HepG2 (cell line): ENCODE measurements around the gene SKI. TPM values are rescaled to one million over a fixed set of nuclear protein-coding genes. Genes with fewer than 3 reads are reported as not detected.
A peak's percentile ranks its signal among the peaks of the same experiment; 100 is the strongest.

Source experiments
- ATAC-seq: fragments of 200-7000 bp; cut with Tn5 transposase; 3 replicates; pipeline ENCODE4 v1.9.1; 2020; ENCODE audit warnings: mild to moderate bottlenecking, moderate library complexity
- BruUV-seq: library from RNA; stranded (reverse); fragments of 400-500 nt; replicated peaks from 2 replicates; lab custom pipeline; 2021; lab: Mats Ljungman, UMichigan
- CTCF ChIA-PET: fragments of 300-600 bp; formaldehyde crosslinking; extraction: SDS; loops from one replicate; lab custom pipeline; 2021; ENCODE audit warnings: low total read pairs, inconsistent platforms, low intra/inter-chr PET ratio; lab: Yijun Ruan, JAX
- POLR2A ChIA-PET: fragments of 350-600 bp; sonication (Branson Sonifier 250); formaldehyde crosslinking; loops from one replicate; lab custom pipeline; 2020; ENCODE audit warnings: antibody characterized with exemption, inconsistent platforms; lab: Yijun Ruan, JAX
- DNase-seq: peaks from one replicate; pipeline ENCODE4 v3.0.0-alpha.2; 2015; ENCODE audit warnings: low spot score
- FAIRE-seq: peaks from 3 replicates; lab custom pipeline; 2011; peaks lifted over from hg19 to GRCh38; lab: Jason Lieb, UNC
- H2AFZ ChIP-seq: one replicate; pipeline ENCODE4 v1.6.1; 2011; ENCODE audit warnings: low read length, inconsistent platforms
- H3K27ac ChIP-seq: fragments of 300-600 bp; 3 replicates; pipeline ENCODE4 v1.8.0; 2011; ENCODE audit warnings: mixed run types, mild to moderate bottlenecking, mixed read lengths, low read length, inconsistent platforms; ENCODE audit not compliant: insufficient read depth; ENCODE audit errors: extremely low read length
- H3K27me3 ChIP-seq, 2 experiments: fragments of 200-600 bp in 1 of 2; 2 replicates in 1 of 2; 3 replicates in 1 of 2; pipeline versions ENCODE4 v1.6.0 to v1.8.0; 2011; ENCODE audit warnings: low read length in 2 of 2, mild to moderate bottlenecking in 2 of 2, moderate library complexity in 2 of 2, inconsistent platforms in 1 of 2; ENCODE audit not compliant: insufficient read depth in 2 of 2, control insufficient read depth in 1 of 2
- H3K36me3 ChIP-seq, 2 experiments: fragments of 200-600 bp in 1 of 2; replicated peaks in 1 of 2; 2 replicates in 1 of 2; 3 replicates in 1 of 2; pipeline versions ENCODE4 v1.5.1 to v1.8.0; 2011; ENCODE audit warnings: low read length in 2 of 2, inconsistent platforms in 1 of 2; ENCODE audit not compliant: insufficient read depth in 2 of 2, control insufficient read depth in 1 of 2
- H3K4me1 ChIP-seq: 2 replicates; pipeline ENCODE4 v1.5.1; 2012; ENCODE audit warnings: low read length, inconsistent platforms; ENCODE audit not compliant: insufficient read depth
- H3K4me2 ChIP-seq: 2 replicates; pipeline ENCODE4 v1.6.0; 2011; ENCODE audit warnings: low read depth, low read length, inconsistent platforms
- H3K4me3 ChIP-seq, 3 experiments: fragments of 200-600 bp in 1 of 3; sonication (generic), shearing (Covaris generic) in 1 of 3; replicated peaks in 1 of 3; 2 replicates each; pipeline ENCODE4 v1.5.1; 2011 to 2016; ENCODE audit warnings: low read length in 3 of 3, inconsistent platforms in 2 of 3, low read depth in 2 of 3, mild to moderate bottlenecking in 2 of 3, control low read depth in 1 of 3, mixed read lengths in 1 of 3; ENCODE audit not compliant: insufficient read depth in 1 of 3
- H3K79me2 ChIP-seq: one replicate; pipeline ENCODE4 v1.6.1; 2011; ENCODE audit warnings: low read length, inconsistent platforms; ENCODE audit not compliant: insufficient read depth
- H3K9ac ChIP-seq: 2 replicates; pipeline ENCODE4 v1.6.0; 2011; ENCODE audit warnings: mild to moderate bottlenecking, low read depth, low read length, inconsistent platforms; ENCODE audit not compliant: insufficient read depth
- H3K9me3 ChIP-seq: 2 replicates; pipeline ENCODE4 v1.5.1; 2012; ENCODE audit warnings: mild to moderate bottlenecking, low read length
- H4K20me1 ChIP-seq: 2 replicates; pipeline ENCODE4 v1.6.0; 2011; ENCODE audit warnings: inconsistent platforms, mild to moderate bottlenecking, low read length, moderate library complexity; ENCODE audit not compliant: insufficient read depth
- AGO2 ChIP-seq: fragments of 200-400 bp; formaldehyde crosslinking; optimal IDR thresholded peaks from 2 replicates; pipeline ENCODE3; 2017; ENCODE audit warnings: mild to moderate bottlenecking, low read depth, low read length, moderate library complexity
- CCDC6 ChIP-seq: sonication (generic); formaldehyde crosslinking; IDR thresholded peaks from 2 replicates; pipeline ENCODE4 v1.8.1; 2022; ENCODE audit warnings: mild to moderate bottlenecking, missing genetic modification reagents, moderate library complexity
- CEBPB ChIP-seq: IDR thresholded peaks from 2 replicates; pipeline ENCODE4 v1.6.1; 2011; ENCODE audit warnings: low read depth, low read length, improper control_type of control experiment, borderline replicate concordance
- FOSL1 ChIP-seq: sonication (generic); formaldehyde crosslinking; IDR thresholded peaks from 2 replicates; pipeline ENCODE4 v1.9.0; 2021; ENCODE audit warnings: missing genetic modification reagents, borderline replicate concordance
- FOXA3 ChIP-seq: IDR thresholded peaks from 2 replicates; pipeline ENCODE4 v1.6.1; 2016; ENCODE audit warnings: missing genetic modification reagents, missing compliant biosample characterization
- PAX8 ChIP-seq: sonication (generic); formaldehyde crosslinking; IDR thresholded peaks from 2 replicates; pipeline ENCODE4 v1.8.0; 2022; ENCODE audit warnings: mild to moderate bottlenecking, missing genetic modification reagents, borderline replicate concordance
- POLR2AphosphoS5 ChIP-seq: IDR thresholded peaks from 2 replicates; pipeline ENCODE4 v1.6.1; 2012; ENCODE audit warnings: low read depth, low read length
- RBM22 ChIP-seq: fragments of 200-400 bp; formaldehyde crosslinking; optimal IDR thresholded peaks from 2 replicates; pipeline ENCODE3; 2017; ENCODE audit warnings: mild to moderate bottlenecking, low read length, moderate library complexity
- SRSF4 ChIP-seq: fragments of 200-400 bp; formaldehyde crosslinking; IDR thresholded peaks from one replicate; pipeline ENCODE4 v1.6.1; 2018; ENCODE audit warnings: mild to moderate bottlenecking, low read depth, low read length, moderate library complexity; ENCODE audit not compliant: poor library complexity, severe bottlenecking
- ZNF83 ChIP-seq: sonication (generic); formaldehyde crosslinking; IDR thresholded peaks from 2 replicates; pipeline ENCODE4 v1.4.0; 2020; ENCODE audit warnings: missing genetic modification reagents, mild to moderate bottlenecking, borderline replicate concordance
- WGBS: methylation state at CpG from one replicate; pipeline ENCODE4 v1.1.6; 2017; ENCODE audit warnings: low lambda C conversion rate; 5-methylcytosine and 5-hydroxymethylcytosine counted together
- in situ Hi-C: cut with HindIII; loops from 2 replicates; pipeline ENCODE4 v1.10.0; 2017; ENCODE audit warnings: low pct_unique_long_range_greater_than_20kb; ENCODE audit not compliant: extremely low pct_ligation_motif_present
- intact Hi-C: fragments of 100-400 bp; cut with micrococcal nuclease; formaldehyde crosslinking; loops from one replicate; pipeline ENCODE4 v1.10.0; 2022; ENCODE audit not compliant: unreplicated experiment
- polyA plus RNA-seq, 8 experiments: library from polyadenylated mRNA; depleted of rRNA in 3 of 8; stranded (reverse) in 7 of 8; unstranded in 1 of 8; fragments of >200 nt; fragmentation: Illumina TruSeq in 4 of 8; extraction: Trizol in 4 of 8; gene quantifications; 2 replicates each; pipeline versions ENCODE4 v1.2.1 to v1.2.3, GENCODE V29; 2011 to 2016; ENCODE audit warnings: low read depth in 4 of 8, missing spikeins in 1 of 8, mixed read lengths in 1 of 8; ENCODE audit not compliant: insufficient read depth in 1 of 8
- total RNA-seq, 5 experiments: library from RNA; depleted of rRNA; stranded (reverse); fragments of >200 nt; fragmentation: Illumina TruSeq; extraction: Trizol; gene quantifications; 2 replicates each; pipeline ENCODE4 v1.2.3, GENCODE V29; 2016; ENCODE audit warnings: low read depth in 1 of 5
- TF ChIP-seq, protein P1 (sequence below): sonication (generic); formaldehyde crosslinking; IDR thresholded peaks from 2 replicates; pipeline ENCODE4 v1.5.1; 2020; ENCODE audit warnings: missing genetic modification reagents, mild to moderate bottlenecking, borderline replicate concordance

The SKI gene
- total and polyA plus RNA-seq, 2 of the 13 experiments (the other 11 are each of a cell fraction or from before 2014, with no cell fraction given), result 4.7 to 6.9 TPM

DNA sequence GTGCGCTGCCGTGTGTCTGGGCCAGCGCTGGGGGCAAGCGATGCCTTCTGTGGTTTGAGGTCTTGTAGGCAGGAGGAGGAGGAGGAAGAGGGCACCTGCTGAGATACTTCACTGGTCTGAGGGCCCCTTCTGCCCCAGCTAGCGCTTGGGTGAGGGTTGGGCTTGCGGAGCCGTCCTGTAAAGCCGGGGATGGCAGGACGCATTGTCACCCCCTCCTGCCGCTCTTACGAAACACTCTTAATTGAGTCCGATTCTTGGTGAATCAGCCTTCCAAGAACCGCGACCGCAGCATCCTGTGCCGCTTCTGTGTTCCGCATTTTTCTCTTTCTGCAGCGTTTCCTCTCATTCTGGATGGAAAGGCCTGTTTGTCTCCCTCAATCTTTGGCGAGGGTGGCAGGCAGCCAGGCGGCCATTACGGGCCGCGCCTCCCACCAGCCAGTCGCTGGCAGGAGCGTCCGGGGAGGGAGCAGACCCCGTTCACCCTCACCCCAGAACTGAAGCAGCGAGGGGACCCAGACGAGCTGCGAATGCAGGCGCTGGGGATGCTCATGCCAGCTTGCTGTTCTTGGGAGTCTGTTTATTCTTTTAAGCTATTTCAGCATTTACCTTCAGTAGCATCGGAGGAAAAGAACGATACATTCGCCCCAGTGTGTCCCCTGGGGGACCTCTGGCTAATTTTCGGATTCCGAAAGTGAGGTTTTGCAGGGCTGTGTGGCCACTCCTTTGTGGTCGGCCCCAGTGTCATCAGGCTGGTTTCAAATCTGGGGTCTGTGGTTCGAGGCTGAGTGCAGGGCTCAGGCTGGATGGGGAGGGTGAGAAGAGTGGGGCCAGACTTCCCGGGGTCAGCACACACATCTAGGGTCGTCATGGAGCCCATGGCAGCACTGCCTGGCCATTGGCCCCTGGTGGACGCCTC, 62.7 kb downstream of the SKI start:
- DNase-seq, result no peak
- H4K20me1 ChIP-seq, result peaks cover 31% of the 10 kb centered on the region; the same call in 1 of the 2 replicates
- H3K4me1 ChIP-seq, result no peaks in the 10 kb centered on the region
- no peak for ATAC-seq
- H3K36me3 ChIP-seq, result peaks cover 2 to 12% of the 10 kb centered on the region in 2 experiments; a peak in 1 of 5 replicates
- H3K27me3 ChIP-seq, result no peaks in the 10 kb centered on the region
- H3K9ac ChIP-seq, result no peak overlapping the region
- no peak overlapping the region for H3K4me2 ChIP-seq
- FAIRE-seq, result no peak
- ChIA-PET CTCF (no interaction called here), POLR2A (no interaction called here)
- intact Hi-C loops, result no loop called here
- no peak overlapping the region for H3K4me3 ChIP-seq
- H2AFZ ChIP-seq, result no peak overlapping the region
- BruUV-seq, result no TSS peak
- H3K27ac ChIP-seq, result no peak overlapping the region
- no peaks in the 10 kb centered on the region for H3K9me3 ChIP-seq
- 96% methylated on average over 33 of the region's 41 CpGs for WGBS
- peaks cover 75% of the 10 kb centered on the region for H3K79me2 ChIP-seq
- in situ Hi-C loops, result no loop called here
- TF ChIP-seq AGO2, result peak; percentile 49
- peak; percentile 72 for TF ChIP-seq RBM22
- TF ChIP-seq PAX8 (CRISPR knock-in tag), result no peak

DNA sequence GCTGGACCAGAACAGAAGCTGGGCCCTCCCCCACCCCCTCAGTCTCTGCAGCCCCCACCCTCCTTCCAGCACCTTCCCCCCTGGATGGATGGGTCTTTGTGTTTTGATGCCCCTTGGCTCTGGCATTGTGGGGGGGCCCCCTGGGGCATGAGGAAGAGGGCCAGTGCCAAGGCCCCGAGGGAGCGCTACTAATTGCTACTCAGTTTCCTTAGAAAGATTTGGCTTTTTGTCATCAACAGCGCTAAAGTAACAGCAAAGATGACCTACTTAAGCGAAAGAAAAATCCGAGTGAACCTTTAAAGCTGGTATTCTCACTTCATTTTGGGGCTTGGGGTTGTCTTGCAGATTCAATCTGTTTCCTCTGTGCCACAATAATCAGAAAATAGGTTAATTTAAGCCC, 63.5 kb downstream of the SKI start:
- over 99% methylated on average over 5 of the region's 5 CpGs for WGBS
- Histone ChIP-seq H3K9ac (no peak overlapping the region), H3K79me2 (peaks cover 75% of the 10 kb centered on the region), H3K4me1 (no peaks in the 10 kb centered on the region), H3K4me3 (no peak overlapping the region), H4K20me1 (peaks cover 32% of the 10 kb centered on the region; the same call in 1 of the 2 replicates), H3K27ac (no peak overlapping the region), H3K27me3 (no peaks in the 10 kb centered on the region), H3K36me3 (peaks cover 4 to 10% of the 10 kb centered on the region in 2 experiments; a peak in 2 of 5 replicates), H3K4me2 (no peak overlapping the region), H3K9me3 (no peaks in the 10 kb centered on the region), H2AFZ (no peak overlapping the region)
- CTCF ChIA-PET, result no interaction called here
- intact Hi-C loops, result no loop called here
- FAIRE-seq (no peak), DNase-seq (no peak), ATAC-seq (no peak)
- in situ Hi-C loops, result no loop called here
- BruUV-seq, result no TSS peak
- POLR2A ChIA-PET, result no interaction called here
- TF ChIP-seq CCDC6 (CRISPR knock-in tag) (no peak), ZNF83 (no peak), SRSF4 (no peak), CEBPB (no peak), FOSL1 (CRISPR knock-in tag) (no peak), FOXA3 (CRISPR knock-in tag) (no peak), POLR2AphosphoS5 (no peak)
- TF ChIP-seq, protein P1, sequence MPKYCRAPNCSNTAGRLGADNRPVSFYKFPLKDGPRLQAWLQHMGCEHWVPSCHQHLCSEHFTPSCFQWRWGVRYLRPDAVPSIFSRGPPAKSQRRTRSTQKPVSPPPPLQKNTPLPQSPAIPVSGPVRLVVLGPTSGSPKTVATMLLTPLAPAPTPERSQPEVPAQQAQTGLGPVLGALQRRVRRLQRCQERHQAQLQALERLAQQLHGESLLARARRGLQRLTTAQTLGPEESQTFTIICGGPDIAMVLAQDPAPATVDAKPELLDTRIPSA (CRISPR knock-in tag), result no peak
